ENCODE measurements around the gene GIPC3. TPM values are rescaled to one million over a fixed set of nuclear protein-coding genes. Genes with fewer than 3 reads are reported as not detected.

The GIPC3 gene
- polyA plus RNA-seq, 2 of the 4 experiments (the other 2 are of a cell fraction), result 0.05 to 0.12 TPM

- Histone ChIP-seq H3K4me3 (no peak overlapping the region), H3K4me1 (no peaks in the 10 kb centered on the region), H3K4me2 (no peak overlapping the region), H3K9me3 (peaks cover 8% of the 10 kb centered on the region; the same call in 2 of the 3 replicates), H3K27ac (no peak overlapping the region)
- 81% methylated on average over 14 of the region's 34 CpGs for WGBS (ENCODE audit: missing lambda C conversion rate)
- DNase-seq (ENCODE audit: low read depth in 1 of 2, low spot score in 1 of 2) (no peak), FAIRE-seq (no peak), ATAC-seq (no peak)
- ChIA-PET POLR2A (no interaction called here), CTCF (interaction anchor here (1.3 to 2.4 kb wide), 2 partner anchors 10 to 79 kb away, joined by 3 to 13 read pairs; partner anchors contain the start of gene GIPC3)
- TF ChIP-seq KDM1A (IDR thresholded peaks at IDR 0.05; ENCODE audit: low read depth) (no peak), ESRRA (IDR thresholded peaks at IDR 0.05; ENCODE audit: borderline replicate concordance, low read length) (no peak), USF2 (IDR thresholded peaks at IDR 0.05) (no peak), ELK1 (IDR thresholded peaks at IDR 0.05; ENCODE audit: low read depth, low read length) (no peak), TFCP2L1 (CRISPR knock-in tag; IDR thresholded peaks at IDR 0.05) (no peak), MYC (IDR thresholded peaks at IDR 0.05; ENCODE audit: borderline replicate concordance, low read length) (no peak), RAD21 (conservative IDR thresholded peaks at IDR 0.05 in 1 of 2, IDR thresholded peaks at IDR 0.05 in 1 of 2) (no peak), EHMT2 (IDR thresholded peaks at IDR 0.05; ENCODE audit: low read depth) (no peak), JUNB (IDR thresholded peaks at IDR 0.05) (no peak)
Observed at GRCh38 chr19:3595521-3596061, 10.3 kb downstream of the GIPC3 start.

GRCh38 chr19:3599776-3600187, 14.5 kb downstream of the GIPC3 start:
- FAIRE-seq (no peak), ATAC-seq (peak; percentile 75 to 80), DNase-seq (ENCODE audit: low read depth in 1 of 2, low spot score in 1 of 2) (peak in 1 of 2 experiments; percentile 35)
- TF ChIP-seq E2F6 (IDR thresholded peaks at IDR 0.05; ENCODE audit: borderline replicate concordance, low read depth) (no peak), TP53 (CRISPR knock-in tag; IDR thresholded peaks at IDR 0.05) (no peak), BCL3 (IDR thresholded peaks at IDR 0.05) (no peak), RNF2 (IDR thresholded peaks at IDR 0.05; ENCODE audit: borderline replicate concordance, low read depth) (no peak), USF2 (IDR thresholded peaks at IDR 0.05) (no peak), NR3C1 (IDR thresholded peaks at IDR 0.05) (no peak), JUN (IDR thresholded peaks at IDR 0.05) (no peak), NFE2L2 (conservative IDR thresholded peaks at IDR 0.05; ENCODE audit: low read length) (no peak), ESRRA (IDR thresholded peaks at IDR 0.05; ENCODE audit: borderline replicate concordance, low read length) (no peak), FOSB (CRISPR knock-in tag; IDR thresholded peaks at IDR 0.05) (no peak), RARB (CRISPR knock-in tag; IDR thresholded peaks at IDR 0.05) (no peak), FOSL2 (IDR thresholded peaks at IDR 0.05) (no peak), FOSL2 (CRISPR knock-in tag; IDR thresholded peaks at IDR 0.05) (no peak), JUNB (IDR thresholded peaks at IDR 0.05) (no peak)
- Histone ChIP-seq H3K4me1 (0 out of 3 replicates have a peak, but pooled peaks cover 7% of the 10 kb centered on the region), H3K4me3 (no peak overlapping the region), H3K4me2 (no peak overlapping the region), H3K9me3 (no peaks in the 10 kb centered on the region), H3K27ac (no peak overlapping the region)
- ChIA-PET POLR2A (no interaction called here), CTCF (no interaction called here)
- 100% methylated on average over 2 of the region's 28 CpGs for WGBS (ENCODE audit: missing lambda C conversion rate)
